ENCODE data around the gene FANK1.

GRCh38 chr10:125989791-125990190, 93.4 kb downstream of the FANK1 start:
- TF ChIP-seq EZH2phosphoT487 (IDR thresholded peaks at IDR 0.05; ENCODE audit: insufficient read depth, low read depth): no peak
- no peak for TF ChIP-seq EZH2 (IDR thresholded peaks at IDR 0.05; ENCODE audit: insufficient read depth, poor library complexity, severe bottlenecking)
